SU-DHL-6 (cell line): ENCODE results near the gene RHOV.

ENCODE experiments used
- H2AFZ ChIP-seq: fragments of 200-600 bp; sonication (generic); 2 replicates; pipeline ENCODE4 v1.6.1; 2014; ENCODE audit warnings: low read depth, mild to moderate bottlenecking, moderate library complexity, mixed read lengths, antibody characterized with exemption, low read length; ENCODE audit not compliant: severe bottlenecking
- H3F3A ChIP-seq: fragments of 200-600 bp; shearing (Covaris generic); 2 replicates; pipeline ENCODE4 v1.6.0; 2016; ENCODE audit warnings: antibody characterized with exemption, mild to moderate bottlenecking; ENCODE audit not compliant: insufficient read depth
- H3K27ac ChIP-seq: fragments of 200-600 bp; sonication (generic); 2 replicates; pipeline ENCODE4 v1.5.1; 2016; ENCODE audit warnings: low read depth, mild to moderate bottlenecking, low read length, moderate library complexity, mixed read lengths
- H3K27me3 ChIP-seq: fragments of 200-600 bp; sonication (generic), shearing (Covaris generic); 2 replicates; pipeline ENCODE4 v1.6.0; 2014; ENCODE audit warnings: mild to moderate bottlenecking, low read length
- H3K36me3 ChIP-seq: fragments of 200-600 bp; sonication (generic); 2 replicates; pipeline ENCODE4 v1.6.1; 2014; ENCODE audit warnings: mild to moderate bottlenecking, low read length, mixed read lengths
- H3K4me2 ChIP-seq: fragments of 300-600, 200-600 bp; shearing (Covaris generic), sonication (generic); 2 replicates; pipeline ENCODE4 v1.6.0; 2014; ENCODE audit warnings: low read length, low read depth, mild to moderate bottlenecking; ENCODE audit not compliant: poor library complexity, severe bottlenecking
- H3K4me3 ChIP-seq: fragments of 200-600 bp; sonication (generic); 2 replicates; pipeline ENCODE4 v1.5.1; 2014; ENCODE audit warnings: antibody characterized with exemption, low read length, mild to moderate bottlenecking, mixed read lengths; ENCODE audit not compliant: insufficient read depth, poor library complexity, severe bottlenecking
- H3K79me2 ChIP-seq: fragments of 200-600 bp; sonication (generic); 2 replicates; pipeline ENCODE4 v1.6.1; 2014; ENCODE audit warnings: mild to moderate bottlenecking, low read length, moderate library complexity; ENCODE audit not compliant: insufficient read depth
- H3K9ac ChIP-seq: fragments of 200-600 bp; sonication (generic); 2 replicates; pipeline ENCODE4 v1.7.0; 2014; ENCODE audit warnings: mild to moderate bottlenecking, low read length
- H3K9me2 ChIP-seq: fragments of 200-600 bp; sonication (generic); replicated peaks from 2 replicates; pipeline ENCODE4 v1.6.1; 2014; ENCODE audit warnings: low read length; ENCODE audit not compliant: insufficient read depth
- H3K9me3 ChIP-seq: fragments of 200-600 bp; sonication (generic); 2 replicates; pipeline ENCODE4 v1.6.1; 2014; ENCODE audit warnings: low read length, mixed read lengths; ENCODE audit not compliant: insufficient read depth
- H4K20me1 ChIP-seq: fragments of 200-600 bp; sonication (generic); 2 replicates; pipeline ENCODE4 v1.6.1; 2014; ENCODE audit warnings: low read depth, mild to moderate bottlenecking, antibody characterized with exemption, low read length, moderate library complexity, mixed read lengths
- CTCF ChIP-seq: fragments of 200-600 bp; sonication (generic); IDR thresholded peaks from one replicate; pipeline ENCODE4 v1.5.1; 2017; ENCODE audit warnings: antibody characterized with exemption, mild to moderate bottlenecking, low read length, moderate library complexity; ENCODE audit not compliant: insufficient read depth, poor library complexity, severe bottlenecking
- EZH2phosphoT487 ChIP-seq: fragments of 200-600 bp; sonication (generic), shearing (Covaris generic); conservative IDR thresholded peaks from 2 replicates; pipeline ENCODE4 v1.6.1; 2018; ENCODE audit warnings: mild to moderate bottlenecking, antibody characterized with exemption, low read length, moderate library complexity, mixed read lengths

RHOV gene

GRCh38 chr15:40892447-40893012 lies 18.5 kb upstream of the RHOV start:
- no peaks in the 10 kb centered on the region for H3K27me3 ChIP-seq
- no peaks in the 10 kb centered on the region for H3K9me2 ChIP-seq
- no peaks in the 10 kb centered on the region for H3K36me3 ChIP-seq
- TF ChIP-seq EZH2phosphoT487, result no peak
- no peaks in the 10 kb centered on the region for H3K9me3 ChIP-seq
- H4K20me1 ChIP-seq, result no peaks in the 10 kb centered on the region
- no peak overlapping the region for H3K9ac ChIP-seq
- no peak overlapping the region for H3K4me2 ChIP-seq
- no peak overlapping the region for H3K27ac ChIP-seq
- no peak overlapping the region for H2AFZ ChIP-seq
- peaks cover 12% of the 10 kb centered on the region; the same call in 1 of the 2 replicates for H3K79me2 ChIP-seq
- H3F3A ChIP-seq, result 0 out of 2 replicates have a peak, but pooled peaks cover 3% of the 10 kb centered on the region
- H3K4me3 ChIP-seq, result no peak overlapping the region

GRCh38 chr15:40891810-40892446 lies 17.9 kb upstream of the RHOV start:
- Histone ChIP-seq H3K9me3 (no peaks in the 10 kb centered on the region), H3K27me3 (no peaks in the 10 kb centered on the region), H4K20me1 (no peaks in the 10 kb centered on the region), H3K9me2 (no peaks in the 10 kb centered on the region), H2AFZ (peak overlapping the region; percentile 56), H3K9ac (no peak overlapping the region), H3K4me3 (no peak overlapping the region), H3K4me2 (no peak overlapping the region), H3K36me3 (no peaks in the 10 kb centered on the region), H3K79me2 (peaks cover 12% of the 10 kb centered on the region; the same call in 1 of the 2 replicates), H3K27ac (no peak overlapping the region), H3F3A (0 out of 2 replicates have a peak, but pooled peaks cover 3% of the 10 kb centered on the region)
- TF ChIP-seq EZH2phosphoT487, result no peak
- peak; percentile 76 for TF ChIP-seq CTCF

DNA sequence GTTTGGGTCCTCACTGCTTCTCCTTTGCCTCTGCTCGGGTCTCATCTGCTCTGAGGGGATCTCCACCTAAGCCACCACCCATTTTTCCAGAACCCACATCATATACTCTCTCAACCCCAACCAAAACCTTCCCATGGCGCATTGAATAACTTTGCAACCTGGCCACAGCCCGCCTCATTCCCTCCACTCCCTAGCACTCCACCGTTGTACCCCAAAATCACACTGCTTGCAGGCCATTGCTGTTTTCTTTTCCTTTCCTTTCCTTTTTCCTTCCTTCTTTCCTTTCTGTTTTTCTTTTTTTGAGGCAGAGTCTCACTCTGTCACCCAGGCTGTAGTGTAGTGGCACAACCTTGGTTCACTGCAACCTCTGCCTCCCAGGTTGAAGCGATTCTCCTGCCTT lies 17.1 kb upstream of the RHOV start:
- no peaks in the 10 kb centered on the region for H3K36me3 ChIP-seq
- H4K20me1 ChIP-seq, result no peaks in the 10 kb centered on the region
- no peak for TF ChIP-seq CTCF
- 0 out of 2 replicates have a peak, but pooled peaks cover 3% of the 10 kb centered on the region for H3F3A ChIP-seq
- no peaks in the 10 kb centered on the region for H3K9me3 ChIP-seq
- no peak overlapping the region for H3K27ac ChIP-seq
- H3K27me3 ChIP-seq, result no peaks in the 10 kb centered on the region
- peaks cover 12% of the 10 kb centered on the region; the same call in 1 of the 2 replicates for H3K79me2 ChIP-seq
- no peak overlapping the region for H3K4me3 ChIP-seq
- H2AFZ ChIP-seq, result no peak overlapping the region
- H3K9me2 ChIP-seq, result no peaks in the 10 kb centered on the region
- no peak overlapping the region for H3K4me2 ChIP-seq
- no peak overlapping the region for H3K9ac ChIP-seq

GRCh38 chr15:40889112-40889511 lies 15.1 kb upstream of the RHOV start:
- H3K79me2 ChIP-seq, result no peaks in the 10 kb centered on the region
- H3K9ac ChIP-seq, result no peak overlapping the region
- no peak for TF ChIP-seq EZH2phosphoT487
- no peak for TF ChIP-seq CTCF

More at GRCh38 chr15:40889112-40889511, 15.1 kb upstream of the RHOV start:
- H3K9me2 ChIP-seq, result no peaks in the 10 kb centered on the region
- no peak overlapping the region for H2AFZ ChIP-seq
- no peak overlapping the region for H3K4me3 ChIP-seq
- H3K4me2 ChIP-seq, result no peak overlapping the region
- no peaks in the 10 kb centered on the region for H3K27me3 ChIP-seq
- H3K27ac ChIP-seq, result no peak overlapping the region
- H4K20me1 ChIP-seq, result no peaks in the 10 kb centered on the region
- no peaks in the 10 kb centered on the region for H3K36me3 ChIP-seq
- H3F3A ChIP-seq, result 0 out of 2 replicates have a peak, but pooled peaks cover 3% of the 10 kb centered on the region
- H3K9me3 ChIP-seq, result no peaks in the 10 kb centered on the region
